Stimulated activated naive B cell treated with anti-CD40 and anti-IgM and Interleukin-4, amounts not matched to agents 10 μg/mL and 1 μg/mL and 100 μg/mL, for 72 hours (primary cell): Measurements from ENCODE around the gene RPL35.

Source experiments
- ATAC-seq, 2 donors: fragments of 150-1000 bp; cut with Tn5 transposase; replicated peaks; 2 replicates each; pipeline ENCODE4 v1.10.0; 2021; ENCODE audit warnings: moderate library complexity in 1 of 2
- DNase-seq: peaks from one replicate; pipeline ENCODE4 v3.0.0; 2021
- H3K27ac Mint-ChIP-seq: one replicate; pipeline ENCODE4 v1.8.0; 2022; ENCODE audit warnings: mild to moderate bottlenecking, mixed read lengths
- H3K27me3 Mint-ChIP-seq, 2 donors: one replicate each; pipeline ENCODE4 v1.8.0; 2022; ENCODE audit warnings: mixed read lengths in 2 of 2
- H3K36me3 Mint-ChIP-seq, 2 donors: one replicate each; pipeline ENCODE4 v1.8.0; 2022; ENCODE audit warnings: mixed read lengths in 2 of 2, mild to moderate bottlenecking in 1 of 2
- H3K4me1 Mint-ChIP-seq, 2 donors: one replicate each; pipeline ENCODE4 v1.8.0; 2022; ENCODE audit warnings: mixed read lengths in 2 of 2, mild to moderate bottlenecking in 1 of 2
- H3K4me3 Mint-ChIP-seq, 2 donors: one replicate each; pipeline ENCODE4 v1.8.0; 2022; ENCODE audit warnings: mild to moderate bottlenecking in 2 of 2, mixed read lengths in 2 of 2, moderate library complexity in 1 of 2
- H3K9me3 Mint-ChIP-seq, 2 donors: one replicate each; pipeline ENCODE4 v1.8.0; 2022; ENCODE audit warnings: mixed read lengths in 2 of 2, mild to moderate bottlenecking in 1 of 2

The RPL35 gene

DNA sequence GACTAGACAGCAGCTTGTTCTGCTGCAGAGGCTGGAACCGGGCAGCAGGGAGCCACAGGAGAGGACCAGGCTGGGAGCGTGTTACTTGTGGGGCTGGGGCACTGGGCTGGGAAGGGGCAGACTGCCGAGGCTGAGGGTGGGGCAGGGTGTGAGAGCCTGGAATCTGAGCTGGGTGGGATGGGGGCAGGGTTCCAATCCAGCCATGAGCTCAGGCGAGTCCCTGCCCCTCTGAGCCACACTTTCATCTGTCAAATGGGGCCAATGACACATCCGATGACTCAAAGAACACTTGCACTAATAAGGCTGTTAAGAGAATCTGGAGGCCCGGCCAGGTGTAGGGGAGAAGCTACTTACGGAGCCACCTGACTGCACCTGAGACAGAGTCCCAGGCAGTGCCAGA, 27.2 kb downstream of the RPL35 start:
- H3K27ac Mint-ChIP-seq = no peak overlapping the region
- H3K4me1 Mint-ChIP-seq = peaks cover 2 to 8% of the 10 kb centered on the region in 2 donors
- ATAC-seq (no peak), DNase-seq (no peak)
- H3K4me3 Mint-ChIP-seq = no peak overlapping the region
- peaks cover 16 to 23% of the 10 kb centered on the region in 2 donors for H3K27me3 Mint-ChIP-seq
- H3K36me3 Mint-ChIP-seq = no peaks in the 10 kb centered on the region
- H3K9me3 Mint-ChIP-seq = no peaks in the 10 kb centered on the region

DNA sequence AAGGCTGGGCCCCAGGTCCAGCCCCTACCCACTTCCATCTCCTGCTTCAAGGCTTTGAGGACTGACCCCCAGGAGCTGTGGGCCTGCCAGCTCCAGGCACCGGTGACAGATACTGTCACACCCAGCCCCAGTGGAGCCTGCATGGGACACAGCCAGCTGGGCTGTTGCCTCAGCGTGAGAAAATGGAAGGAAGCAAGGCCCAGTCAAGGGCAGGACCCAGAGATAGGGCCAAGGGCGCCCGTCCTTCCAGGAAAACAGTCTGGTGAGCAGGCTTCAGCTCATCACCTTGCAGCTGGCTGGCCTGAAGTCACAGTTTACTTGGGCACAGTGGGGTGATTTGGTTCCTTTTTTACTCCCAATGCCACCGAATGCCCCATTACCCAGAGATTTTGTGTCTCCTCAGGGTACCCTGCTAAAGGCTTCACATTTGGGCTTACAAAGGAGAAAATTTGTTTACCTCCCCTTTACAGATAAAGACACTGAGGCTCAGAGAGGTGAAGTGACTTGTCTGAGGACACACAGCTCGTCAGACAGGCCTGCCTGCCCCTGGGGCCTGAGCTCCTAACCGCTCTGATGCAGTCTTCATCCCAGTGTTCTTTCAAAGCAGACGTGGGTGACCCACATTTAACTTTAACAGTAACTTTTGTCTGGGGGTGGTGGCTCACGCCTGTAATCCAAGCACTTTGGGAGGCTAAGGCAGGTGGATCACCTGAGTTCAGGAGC, 30.0 kb downstream of the RPL35 start:
- Mint-ChIP-seq H3K27ac (no peak overlapping the region), H3K27me3 (peaks cover 5 to 7% of the 10 kb centered on the region in 2 donors), H3K9me3 (no peaks in the 10 kb centered on the region), H3K4me1 (peaks cover 0 to 8% of the 10 kb centered on the region in 2 donors), H3K4me3 (no peak overlapping the region), H3K36me3 (no peaks in the 10 kb centered on the region)
- ATAC-seq (no peak), DNase-seq (no peak)

GRCh38 chr9:124830593-124830992, 31.2 kb downstream of the RPL35 start:
- ATAC-seq = no peak
- H3K27ac Mint-ChIP-seq = no peak overlapping the region
- peaks cover 0 to 7% of the 10 kb centered on the region in 2 donors for H3K27me3 Mint-ChIP-seq
- no peak overlapping the region for H3K4me3 Mint-ChIP-seq
- H3K36me3 Mint-ChIP-seq = no peaks in the 10 kb centered on the region
- no peak for DNase-seq
- peaks cover 0 to 3% of the 10 kb centered on the region in 2 donors for H3K9me3 Mint-ChIP-seq
- peaks cover 0 to 8% of the 10 kb centered on the region in 2 donors for H3K4me1 Mint-ChIP-seq

- ATAC-seq = no peak
- no peak for DNase-seq
- no peak overlapping the region for H3K27ac Mint-ChIP-seq
- no peak overlapping the region for H3K4me3 Mint-ChIP-seq
- H3K9me3 Mint-ChIP-seq = peaks cover 0 to 3% of the 10 kb centered on the region in 2 donors
- peaks cover 3 to 6% of the 10 kb centered on the region in 2 donors for H3K4me1 Mint-ChIP-seq
- H3K27me3 Mint-ChIP-seq = no peaks in the 10 kb centered on the region
- no peaks in the 10 kb centered on the region for H3K36me3 Mint-ChIP-seq
These were observed 32.5 kb downstream of the RPL35 start for GRCh38 chr9:124829334-124829669.

- Mint-ChIP-seq H3K9me3 (peaks cover 0 to 3% of the 10 kb centered on the region in 2 donors), H3K4me3 (no peak overlapping the region), H3K27me3 (no peaks in the 10 kb centered on the region), H3K4me1 (peaks cover 4 to 12% of the 10 kb centered on the region in 2 donors), H3K27ac (no peak overlapping the region), H3K36me3 (no peaks in the 10 kb centered on the region)
- no peak for ATAC-seq
- no peak for DNase-seq
These were observed 33.0 kb downstream of the RPL35 start for GRCh38 chr9:124828489-124829333.

- H3K4me3 Mint-ChIP-seq = no peak overlapping the region
- H3K27ac Mint-ChIP-seq = no peak overlapping the region
- H3K9me3 Mint-ChIP-seq = no peaks in the 10 kb centered on the region
- DNase-seq (no peak), ATAC-seq (no peak)
- peaks cover 8 to 14% of the 10 kb centered on the region in 2 donors for H3K27me3 Mint-ChIP-seq
- peaks cover 4 to 24% of the 10 kb centered on the region in 2 donors for H3K4me1 Mint-ChIP-seq
- no peaks in the 10 kb centered on the region for H3K36me3 Mint-ChIP-seq
These were observed 40.8 kb downstream of the RPL35 start for GRCh38 chr9:124820698-124821623.

DNA sequence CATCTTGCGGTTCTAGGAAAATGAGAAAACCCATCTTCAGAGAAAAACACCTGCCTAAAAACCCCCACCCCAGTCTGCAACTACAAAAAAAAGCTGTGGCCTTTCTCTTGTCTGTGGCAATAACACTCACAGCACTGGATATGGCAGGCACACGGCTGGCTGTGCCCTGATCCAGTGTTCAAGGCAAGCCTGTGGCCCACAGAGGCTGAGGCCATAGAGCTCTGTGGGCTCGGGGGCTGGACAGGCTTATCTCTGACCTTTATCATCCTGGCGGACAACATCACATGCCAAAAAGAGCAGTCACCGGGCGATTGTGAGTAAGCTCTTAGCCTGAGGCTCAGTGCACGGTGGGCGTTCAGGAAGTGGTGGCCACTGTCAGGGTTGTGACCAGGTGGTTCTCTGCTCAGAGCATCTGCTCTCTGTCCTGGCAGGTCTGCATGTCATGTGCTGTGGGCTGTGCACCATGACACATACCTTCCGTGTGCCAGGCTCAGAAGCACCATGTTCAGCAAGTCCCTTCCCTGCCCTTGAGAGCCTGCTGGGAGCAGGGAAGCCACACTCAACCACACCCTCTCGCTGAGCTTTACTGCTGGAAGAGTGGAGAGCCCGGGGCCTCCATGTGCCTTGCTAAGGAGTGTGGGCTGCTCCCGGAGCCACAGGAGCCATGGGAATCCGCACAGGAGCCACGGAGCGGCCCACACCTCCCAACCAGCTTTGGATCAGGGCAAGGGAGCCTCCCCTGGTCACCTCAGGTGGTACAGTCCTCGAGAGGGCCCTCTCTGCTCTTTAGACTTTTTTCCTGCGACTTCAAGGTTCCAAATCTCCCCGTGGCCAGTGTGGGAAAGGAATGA, 43.1 kb downstream of the RPL35 start:
- no peak overlapping the region for H3K4me3 Mint-ChIP-seq
- no peaks in the 10 kb centered on the region for H3K9me3 Mint-ChIP-seq
- H3K27ac Mint-ChIP-seq = peak overlapping the region; percentile 56
- peaks cover 8 to 19% of the 10 kb centered on the region in 2 donors for H3K27me3 Mint-ChIP-seq
- ATAC-seq (peak; percentile 63 to 67), DNase-seq (no peak)
- H3K36me3 Mint-ChIP-seq = no peaks in the 10 kb centered on the region
- peaks cover 0 to 11% of the 10 kb centered on the region in 2 donors for H3K4me1 Mint-ChIP-seq

- Mint-ChIP-seq H3K4me1 (peaks cover 0 to 6% of the 10 kb centered on the region in 2 donors), H3K27ac (peak overlapping the region; percentile 47)
These were observed 46.2 kb downstream of the RPL35 start for GRCh38 chr9:124815601-124816000.

GRCh38 chr9:124814164-124814535, 47.6 kb downstream of the RPL35 start:
- no peak for ATAC-seq
- Mint-ChIP-seq H3K36me3 (no peaks in the 10 kb centered on the region), H3K4me1 (peaks cover 0 to 6% of the 10 kb centered on the region in 2 donors), H3K4me3 (no peak overlapping the region), H3K27me3 (peaks cover 8 to 19% of the 10 kb centered on the region in 2 donors), H3K9me3 (no peaks in the 10 kb centered on the region), H3K27ac (no peak overlapping the region)
- DNase-seq = no peak

More at GRCh38 chr9:124815601-124816000, 46.2 kb downstream of the RPL35 start:
- Mint-ChIP-seq H3K9me3 (no peaks in the 10 kb centered on the region), H3K4me3 (no peak overlapping the region), H3K27me3 (peaks cover 8 to 19% of the 10 kb centered on the region in 2 donors), H3K36me3 (no peaks in the 10 kb centered on the region)
- no peak for ATAC-seq
- DNase-seq = no peak

DNA sequence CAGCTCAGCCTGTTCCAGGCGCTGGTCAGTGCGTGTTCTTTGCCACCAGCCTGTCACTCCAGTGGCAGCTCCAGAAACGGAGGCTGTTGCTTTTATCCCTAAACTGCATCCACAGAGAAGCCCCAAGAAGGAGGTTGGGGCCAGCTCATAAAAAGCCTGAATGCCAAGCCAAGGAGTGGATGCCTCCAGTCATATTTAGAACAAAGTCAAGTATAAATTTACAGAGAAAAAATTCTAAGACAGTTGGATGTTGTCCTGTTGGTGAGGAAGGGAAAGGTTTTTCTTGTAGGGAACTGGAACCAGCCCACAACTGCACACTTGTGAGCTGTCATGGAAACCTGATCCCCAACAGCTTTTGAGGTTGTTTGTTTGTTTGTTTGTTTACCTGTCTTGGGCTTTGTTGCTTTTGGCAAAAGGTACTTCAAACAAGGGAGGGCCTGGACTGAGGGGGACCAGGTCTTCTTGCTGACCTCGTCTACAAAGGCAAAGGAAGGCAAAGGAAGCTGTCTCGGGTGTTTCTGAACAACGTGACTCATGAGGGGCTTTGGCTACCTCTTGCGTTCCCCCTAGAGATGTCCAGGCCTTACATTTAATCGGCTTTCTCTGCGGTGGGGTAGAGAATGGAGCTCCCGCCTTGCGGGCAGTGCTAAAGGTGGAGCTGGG, 48.1 kb downstream of the RPL35 start:
- Mint-ChIP-seq H3K27ac (no peak overlapping the region), H3K27me3 (peaks cover 8 to 19% of the 10 kb centered on the region in 2 donors), H3K36me3 (no peaks in the 10 kb centered on the region), H3K4me3 (no peak overlapping the region), H3K4me1 (peaks cover 0 to 6% of the 10 kb centered on the region in 2 donors), H3K9me3 (no peaks in the 10 kb centered on the region)
- DNase-seq = no peak
- no peak for ATAC-seq

- Mint-ChIP-seq H3K27me3 (peaks cover 4 to 13% of the 10 kb centered on the region in 2 donors), H3K9me3 (no peaks in the 10 kb centered on the region), H3K36me3 (no peaks in the 10 kb centered on the region), H3K27ac (no peak overlapping the region), H3K4me3 (no peak overlapping the region), H3K4me1 (peaks cover 0 to under 1% of the 10 kb centered on the region in 2 donors)
- DNase-seq (no peak), ATAC-seq (no peak)
These were observed 48.7 kb downstream of the RPL35 start for GRCh38 chr9:124813041-124813440.

DNA sequence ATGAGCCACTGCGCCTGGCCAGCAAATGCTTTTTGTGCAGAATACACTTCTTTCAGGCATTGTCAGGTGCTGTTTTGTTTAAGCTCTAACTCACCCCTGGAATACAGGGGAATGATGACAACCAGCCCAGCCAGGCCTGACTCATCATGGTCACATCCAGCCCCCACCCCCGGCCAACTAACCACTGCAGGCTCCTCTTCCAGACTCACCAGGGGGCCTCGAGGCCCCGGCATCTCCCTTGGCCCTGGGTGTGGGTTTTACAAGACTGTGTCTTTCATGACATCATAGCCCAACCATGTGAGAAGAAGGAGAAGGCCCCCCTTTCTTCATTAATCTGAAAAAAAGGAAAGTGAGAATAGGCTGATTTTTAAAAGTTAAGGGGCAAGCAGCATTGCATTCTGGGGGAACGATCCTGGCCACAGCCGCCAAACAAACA, 49.3 kb downstream of the RPL35 start:
- no peak for DNase-seq
- no peak for ATAC-seq
- Mint-ChIP-seq H3K27ac (no peak overlapping the region), H3K36me3 (no peaks in the 10 kb centered on the region), H3K27me3 (peaks cover 4 to 12% of the 10 kb centered on the region in 2 donors), H3K4me1 (no peaks in the 10 kb centered on the region), H3K9me3 (no peaks in the 10 kb centered on the region), H3K4me3 (no peak overlapping the region)
